Muscle layer of duodenum (tissue), 2 donors: ENCODE data around the gene RIPK3.
"Not testable (repeated sequence)": the region's sequence is repeated elsewhere in the genome, so short reads cannot be mapped to it uniquely, and the experiment has no call there.

Experiments
- H3K27ac ChIP-seq: one replicate; pipeline ENCODE4 v1.7.0; 2013; ENCODE audit warnings: mild to moderate bottlenecking, low read length
- H3K27me3 ChIP-seq: one replicate; pipeline ENCODE4 v1.7.0; 2013; ENCODE audit warnings: low read depth, mild to moderate bottlenecking, control low read depth, low read length
- H3K36me3 ChIP-seq, 2 donors: one replicate each; pipeline ENCODE4 v1.7.0; 2013; ENCODE audit warnings: low read length in 2 of 2, control low read depth in 1 of 2, mild to moderate bottlenecking in 1 of 2; ENCODE audit not compliant: insufficient read depth in 2 of 2, control insufficient read depth in 1 of 2
- H3K4me1 ChIP-seq, 2 donors: one replicate each; pipeline ENCODE4 v1.7.0; 2013; ENCODE audit warnings: low read length in 2 of 2, mild to moderate bottlenecking in 2 of 2, control low read depth in 1 of 2, moderate library complexity in 1 of 2; ENCODE audit not compliant: insufficient read depth in 2 of 2, control insufficient read depth in 1 of 2
- H3K4me3 ChIP-seq, 2 donors: one replicate each; pipeline ENCODE4 v1.7.0; 2013; ENCODE audit warnings: low read length in 2 of 2, low read depth in 1 of 2, mild to moderate bottlenecking in 1 of 2
- H3K9me3 ChIP-seq, 2 donors: one replicate each; pipeline ENCODE4 v1.7.0; 2013; ENCODE audit warnings: low read length in 2 of 2, control low read depth in 1 of 2, mild to moderate bottlenecking in 1 of 2; ENCODE audit not compliant: control insufficient read depth in 1 of 2
- donor health status: healthy.

Gene RIPK3

GRCh38 chr14:24339284-24340151, at the start of gene RIPK3:
Gene RIPK3, minus strand, starts transcription at chr14:24339991. Its CDS starts 165 bp downstream, at chr14:24339826.
- H3K4me3 ChIP-seq = peak within 1 kb of the TSS; percentile 63 to 83
- H3K9me3 ChIP-seq = no peaks in the 10 kb centered on the region
- H3K27ac ChIP-seq = peak within 1 kb of the TSS; percentile 86
- H3K36me3 ChIP-seq = no peaks in the 10 kb centered on the region
- H3K4me1 ChIP-seq = peaks cover 0 to 17% of the 10 kb centered on the region in 2 donors
- H3K27me3 ChIP-seq = no peaks in the 10 kb centered on the region

- no peak overlapping the region for H3K27ac ChIP-seq
- no peak overlapping the region for H3K4me3 ChIP-seq
- H3K4me1 ChIP-seq = no peaks in the 10 kb centered on the region
- H3K36me3 ChIP-seq = no peaks in the 10 kb centered on the region
- H3K27me3 ChIP-seq = no peaks in the 10 kb centered on the region
- H3K9me3 ChIP-seq = no peaks in the 10 kb centered on the region
These were observed 49.5 kb upstream of the RIPK3 start for GRCh38 chr14:24389226-24389848.

GRCh38 chr14:24388474-24389179, 48.8 kb upstream of the RIPK3 start:
- Histone ChIP-seq H3K27me3 (no peaks in the 10 kb centered on the region), H3K4me3 (no peak overlapping the region), H3K9me3 (no peaks in the 10 kb centered on the region), H3K36me3 (no peaks in the 10 kb centered on the region), H3K27ac (no peak overlapping the region), H3K4me1 (no peaks in the 10 kb centered on the region)

GRCh38 chr14:24387579-24387978, 47.8 kb upstream of the RIPK3 start:
- H3K4me3 ChIP-seq, H3K4me1 ChIP-seq, H3K27me3 ChIP-seq, H3K27ac ChIP-seq, H3K9me3 ChIP-seq, H3K36me3 ChIP-seq: not testable (repeated sequence)

- H3K9me3 ChIP-seq = no peaks in the 10 kb centered on the region
- no peaks in the 10 kb centered on the region for H3K4me1 ChIP-seq
- no peaks in the 10 kb centered on the region for H3K27me3 ChIP-seq
- no peak overlapping the region for H3K4me3 ChIP-seq
- H3K36me3 ChIP-seq = no peaks in the 10 kb centered on the region
- no peak overlapping the region for H3K27ac ChIP-seq
These were observed 47.2 kb upstream of the RIPK3 start for GRCh38 chr14:24387009-24387345.

GRCh38 chr14:24385524-24385923, 45.7 kb upstream of the RIPK3 start:
- H3K36me3 ChIP-seq = no peaks in the 10 kb centered on the region
- H3K4me1 ChIP-seq = no peaks in the 10 kb centered on the region
- H3K9me3 ChIP-seq = no peaks in the 10 kb centered on the region
- H3K27me3 ChIP-seq = no peaks in the 10 kb centered on the region
- no peak overlapping the region for H3K27ac ChIP-seq
- no peak overlapping the region for H3K4me3 ChIP-seq

- H3K4me3 ChIP-seq = no peak overlapping the region
- H3K4me1 ChIP-seq = no peaks in the 10 kb centered on the region
- no peaks in the 10 kb centered on the region for H3K36me3 ChIP-seq
- H3K27ac ChIP-seq = no peak overlapping the region
- H3K9me3 ChIP-seq = no peaks in the 10 kb centered on the region
- no peaks in the 10 kb centered on the region for H3K27me3 ChIP-seq
These were observed 44.4 kb upstream of the RIPK3 start for GRCh38 chr14:24384169-24384568.

- H3K4me1 ChIP-seq = peaks cover 0 to 10% of the 10 kb centered on the region in 2 donors
- H3K27ac ChIP-seq = no peak overlapping the region
- no peaks in the 10 kb centered on the region for H3K9me3 ChIP-seq
- no peaks in the 10 kb centered on the region for H3K36me3 ChIP-seq
- no peaks in the 10 kb centered on the region for H3K27me3 ChIP-seq
- no peak overlapping the region for H3K4me3 ChIP-seq
These were observed 42.2 kb upstream of the RIPK3 start for GRCh38 chr14:24382064-24382371.

- peaks cover 0 to 13% of the 10 kb centered on the region in 2 donors for H3K4me1 ChIP-seq
- peaks cover 0 to 2% of the 10 kb centered on the region in 2 donors for H3K36me3 ChIP-seq
- no peaks in the 10 kb centered on the region for H3K27me3 ChIP-seq
- H3K4me3 ChIP-seq = no peak overlapping the region
- H3K9me3 ChIP-seq = no peaks in the 10 kb centered on the region
- no peak overlapping the region for H3K27ac ChIP-seq
These were observed 41.7 kb upstream of the RIPK3 start for GRCh38 chr14:24381363-24382063.

- Histone ChIP-seq H3K4me1 (peaks cover 0 to 17% of the 10 kb centered on the region in 2 donors), H3K36me3 (peaks cover 0 to 15% of the 10 kb centered on the region in 2 donors), H3K27me3 (no peaks in the 10 kb centered on the region), H3K9me3 (no peaks in the 10 kb centered on the region), H3K27ac (no peak overlapping the region), H3K4me3 (no peak overlapping the region)
These were observed 40.3 kb upstream of the RIPK3 start for GRCh38 chr14:24379907-24380730.
